HEK293 (cell line): ENCODE measurements around the gene FYCO1.

Experiments used
- CTCF ChIA-PET: fragments of 350-600 bp; formaldehyde crosslinking; extraction: SDS; loops from one replicate; lab custom pipeline; 2021; ENCODE audit warnings: antibody characterized with exemption; lab: Yijun Ruan, JAX
- POLR2A ChIA-PET: fragments of 300-600 bp; formaldehyde crosslinking; extraction: SDS; loops from one replicate; lab custom pipeline; 2020; ENCODE audit warnings: antibody characterized with exemption, inconsistent platforms; lab: Yijun Ruan, JAX
- H3K27ac ChIP-seq: fragments of 200-500 bp; sonication (Bioruptor generic); 2 replicates; pipeline ENCODE4 v1.5.1; 2014; ENCODE audit warnings: low read depth, low read length, control low read depth, inconsistent platforms; ENCODE audit errors: extremely low read depth
- H3K36me3 ChIP-seq, 2 experiments: fragments of 200-500 bp in 1 of 2; sonication (Bioruptor generic) in 1 of 2; 1 replicate in 1 of 2; 2 replicates in 1 of 2; pipeline ENCODE4 v1.5.1; 2014 to 2017; ENCODE audit warnings: inconsistent platforms in 2 of 2, low read length in 2 of 2; ENCODE audit not compliant: control insufficient read depth in 2 of 2, insufficient read depth in 1 of 2
- H3K4me1 ChIP-seq: fragments of 200-500 bp; sonication (Bioruptor generic); 2 replicates; pipeline ENCODE4 v1.5.1; 2014; ENCODE audit warnings: mild to moderate bottlenecking, low read length, inconsistent platforms; ENCODE audit not compliant: control insufficient read depth, insufficient read depth
- H3K4me3 ChIP-seq: 2 replicates; pipeline ENCODE4 v1.5.1; 2011; ENCODE audit warnings: low read depth, mild to moderate bottlenecking, control low read depth, low read length, moderate library complexity
- H3K9me3 ChIP-seq: fragments of 200-500 bp; sonication (Bioruptor generic); 2 replicates; pipeline ENCODE4 v1.5.1; 2014; ENCODE audit warnings: low read depth, low read length, inconsistent platforms; ENCODE audit not compliant: control insufficient read depth, insufficient read depth
- HIC1 ChIP-seq: fragments of 450-650 bp; formaldehyde crosslinking; IDR thresholded peaks from 2 replicates; pipeline ENCODE4 v1.5.1; 2016; ENCODE audit warnings: missing biosample characterization, missing genetic modification characterization
- KLF1 ChIP-seq: fragments of 450-650 bp; formaldehyde crosslinking; IDR thresholded peaks from 2 replicates; pipeline ENCODE4 v1.5.1; 2016; ENCODE audit warnings: missing biosample characterization, missing genetic modification characterization
- KLF10 ChIP-seq: fragments of 450-650 bp; IDR thresholded peaks from 2 replicates; pipeline ENCODE4 v1.5.1; 2018; ENCODE audit warnings: missing biosample characterization, mild to moderate bottlenecking, missing genetic modification characterization
- PATZ1 ChIP-seq: fragments of 450-650 bp; formaldehyde crosslinking; IDR thresholded peaks from 2 replicates; pipeline ENCODE4 v1.5.1; 2016; ENCODE audit warnings: missing biosample characterization, missing genetic modification characterization
- ZBTB21 ChIP-seq: fragments of 450-650 bp; formaldehyde crosslinking; IDR thresholded peaks from 2 replicates; pipeline ENCODE4 v1.5.1; 2017; ENCODE audit warnings: missing biosample characterization, missing genetic modification characterization
- ZBTB7A ChIP-seq: fragments of 450-650 bp; formaldehyde crosslinking; IDR thresholded peaks from 2 replicates; pipeline ENCODE4 v1.5.1; 2016; ENCODE audit warnings: low read depth, missing biosample characterization, missing genetic modification characterization
- ZFP3 ChIP-seq: fragments of 450-650 bp; formaldehyde crosslinking; IDR thresholded peaks from 2 replicates; pipeline ENCODE4 v1.5.1; 2016; ENCODE audit warnings: low read depth, missing biosample characterization, missing genetic modification characterization
- ZNF121 ChIP-seq: fragments of 450-650 bp; formaldehyde crosslinking; IDR thresholded peaks from 2 replicates; pipeline ENCODE4 v1.5.1; 2016; ENCODE audit warnings: missing biosample characterization, missing genetic modification characterization
- ZNF133 ChIP-seq: fragments of 450-650 bp; formaldehyde crosslinking; IDR thresholded peaks from 2 replicates; pipeline ENCODE4 v1.5.1; 2016; ENCODE audit warnings: missing biosample characterization, missing genetic modification characterization
- ZNF169 ChIP-seq: fragments of 450-650 bp; formaldehyde crosslinking; IDR thresholded peaks from 2 replicates; pipeline ENCODE4 v1.5.1; 2016; ENCODE audit warnings: missing biosample characterization, missing genetic modification characterization
- ZNF239 ChIP-seq: fragments of 450-650 bp; formaldehyde crosslinking; IDR thresholded peaks from 2 replicates; pipeline ENCODE4 v1.5.1; 2016; ENCODE audit warnings: missing biosample characterization, missing genetic modification characterization
- ZNF302 ChIP-seq: fragments of 450-650 bp; formaldehyde crosslinking; IDR thresholded peaks from 2 replicates; pipeline ENCODE4 v1.5.1; 2016; ENCODE audit warnings: missing biosample characterization, missing genetic modification characterization, low read depth
- ZNF354C ChIP-seq: fragments of 450-650 bp; formaldehyde crosslinking; IDR thresholded peaks from 2 replicates; pipeline ENCODE4 v1.5.1; 2016; ENCODE audit warnings: missing biosample characterization, missing genetic modification characterization, low read depth, borderline replicate concordance
- ZNF48 ChIP-seq: fragments of 450-650 bp; formaldehyde crosslinking; IDR thresholded peaks from 2 replicates; pipeline ENCODE4 v1.5.1; 2016; ENCODE audit warnings: missing biosample characterization, missing genetic modification characterization
- ZNF555 ChIP-seq: fragments of 450-650 bp; formaldehyde crosslinking; conservative IDR thresholded peaks from 2 replicates; pipeline ENCODE4 v1.5.1; 2017; ENCODE audit warnings: missing biosample characterization, mild to moderate bottlenecking, missing genetic modification characterization, inconsistent platforms
- ZNF692 ChIP-seq: fragments of 450-650 bp; formaldehyde crosslinking; IDR thresholded peaks from 2 replicates; pipeline ENCODE4 v1.5.1; 2016; ENCODE audit warnings: missing biosample characterization, missing genetic modification characterization
- ZNF791 ChIP-seq: fragments of 450-650 bp; formaldehyde crosslinking; IDR thresholded peaks from 2 replicates; pipeline ENCODE4 v1.5.1; 2016; ENCODE audit warnings: missing biosample characterization, missing genetic modification characterization
- ZNF837 ChIP-seq: fragments of 450-650 bp; formaldehyde crosslinking; IDR thresholded peaks from 2 replicates; pipeline ENCODE4 v1.5.1; 2016; ENCODE audit warnings: missing biosample characterization, missing genetic modification characterization

FYCO1 gene

GRCh38 chr3:45873036-45873435 lies 122.6 kb downstream of the FYCO1 start (continued):
- TF ChIP-seq PATZ1 (no peak), ZNF354C (tag by site-specific recombination) (no peak), KLF10 (tag by site-specific recombination) (no peak), KLF1 (tag by site-specific recombination) (no peak), ZNF133 (tag by site-specific recombination) (no peak), ZNF791 (no peak), ZBTB21 (tag by site-specific recombination) (no peak), HIC1 (tag by site-specific recombination) (no peak), ZNF692 (tag by site-specific recombination) (no peak), ZBTB7A (tag by site-specific recombination) (no peak), ZFP3 (tag by site-specific recombination) (no peak)

- Histone ChIP-seq H3K9me3 (no peaks in the 10 kb centered on the region), H3K27ac (no peak overlapping the region), H3K36me3 (no peaks in the 10 kb centered on the region), H3K4me1 (no peaks in the 10 kb centered on the region), H3K4me3 (no peak overlapping the region)
- no peak for TF ChIP-seq ZNF837 (tag by site-specific recombination)
- TF ChIP-seq ZNF302 (tag by site-specific recombination) = no peak
- TF ChIP-seq ZNF239 (tag by site-specific recombination) = no peak
- ChIA-PET POLR2A (no interaction called here), CTCF (no interaction called here)
These were observed 123.1 kb downstream of the FYCO1 start for GRCh38 chr3:45872569-45872968.

GRCh38 chr3:45871780-45872179 lies 123.8 kb downstream of the FYCO1 start:
- Histone ChIP-seq H3K4me1 (no peaks in the 10 kb centered on the region), H3K27ac (no peak overlapping the region), H3K36me3 (no peaks in the 10 kb centered on the region), H3K4me3 (no peak overlapping the region), H3K9me3 (no peaks in the 10 kb centered on the region)
- ChIA-PET POLR2A (no interaction called here), CTCF (no interaction called here)
- TF ChIP-seq ZNF169 (tag by site-specific recombination) = no peak
- TF ChIP-seq ZNF48 (tag by site-specific recombination) = no peak
- TF ChIP-seq ZNF121 (tag by site-specific recombination) = no peak
- TF ChIP-seq ZNF555 = no peak
